HPDE6-E6E7 (cell line): ENCODE measurements around the gene GRIN3B.

ENCODE experiments used
- DNase-seq: peaks from one replicate; pipeline ENCODE4 v3.0.0; 2011; ENCODE audit warnings: missing footprints; ENCODE audit errors: extremely low spot score

Gene GRIN3B

GRCh38 chr19:991174-991931 lies 8.9 kb upstream of the GRIN3B start:
- DNase-seq: no peak

GRCh38 chr19:991932-992669 lies 8.1 kb upstream of the GRIN3B start:
- DNase-seq: no peak

DNA sequence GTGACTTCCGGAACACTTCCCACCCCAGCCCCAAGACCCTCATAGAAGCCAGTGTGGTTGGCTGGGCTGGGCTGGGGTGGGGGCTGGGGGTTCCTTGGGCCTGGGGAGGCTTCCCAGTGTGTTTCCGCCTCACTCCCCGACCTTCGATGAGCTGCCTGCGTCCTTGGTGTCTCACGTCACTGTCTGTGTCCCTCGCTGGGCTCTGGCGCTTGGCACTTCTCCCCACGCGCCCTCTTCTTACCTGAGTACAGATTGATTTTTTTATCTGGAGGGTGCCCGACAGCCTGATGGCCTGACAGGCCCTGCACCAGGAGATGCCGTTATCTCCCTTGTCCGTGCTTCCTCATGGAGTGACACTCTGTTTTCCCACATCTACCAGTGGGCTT lies 7.6 kb upstream of the GRIN3B start:
- no peak for DNase-seq

DNA sequence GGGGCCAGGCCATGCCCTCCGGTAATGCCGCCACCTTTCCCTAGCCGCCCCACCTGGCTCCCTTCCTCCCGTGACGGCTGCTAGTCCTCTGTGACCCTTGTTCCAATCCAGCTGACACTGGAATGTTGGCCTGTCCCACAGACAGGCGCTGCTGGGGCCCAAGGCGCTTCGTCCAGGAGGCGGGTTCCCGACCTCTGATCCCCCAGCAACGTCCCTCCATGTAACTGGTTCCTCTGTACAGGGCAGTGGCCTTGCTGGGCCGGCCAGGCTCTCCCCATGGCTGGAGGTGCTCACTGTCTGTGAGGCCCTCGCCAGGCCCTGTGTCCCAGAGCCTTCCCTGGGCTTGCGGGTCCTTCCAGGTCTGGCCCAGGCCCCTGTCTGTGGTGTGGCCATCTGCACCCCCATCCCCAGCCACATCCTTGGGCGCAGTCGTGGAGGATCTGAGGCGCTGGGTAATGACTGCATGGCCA lies 6.8 kb upstream of the GRIN3B start:
- no peak for DNase-seq

- DNase-seq: no peak
Measured at GRCh38 chr19:993831-994393, 6.3 kb upstream of the GRIN3B start.

- no peak for DNase-seq
Measured at GRCh38 chr19:994516-994915, 5.7 kb upstream of the GRIN3B start.

DNA sequence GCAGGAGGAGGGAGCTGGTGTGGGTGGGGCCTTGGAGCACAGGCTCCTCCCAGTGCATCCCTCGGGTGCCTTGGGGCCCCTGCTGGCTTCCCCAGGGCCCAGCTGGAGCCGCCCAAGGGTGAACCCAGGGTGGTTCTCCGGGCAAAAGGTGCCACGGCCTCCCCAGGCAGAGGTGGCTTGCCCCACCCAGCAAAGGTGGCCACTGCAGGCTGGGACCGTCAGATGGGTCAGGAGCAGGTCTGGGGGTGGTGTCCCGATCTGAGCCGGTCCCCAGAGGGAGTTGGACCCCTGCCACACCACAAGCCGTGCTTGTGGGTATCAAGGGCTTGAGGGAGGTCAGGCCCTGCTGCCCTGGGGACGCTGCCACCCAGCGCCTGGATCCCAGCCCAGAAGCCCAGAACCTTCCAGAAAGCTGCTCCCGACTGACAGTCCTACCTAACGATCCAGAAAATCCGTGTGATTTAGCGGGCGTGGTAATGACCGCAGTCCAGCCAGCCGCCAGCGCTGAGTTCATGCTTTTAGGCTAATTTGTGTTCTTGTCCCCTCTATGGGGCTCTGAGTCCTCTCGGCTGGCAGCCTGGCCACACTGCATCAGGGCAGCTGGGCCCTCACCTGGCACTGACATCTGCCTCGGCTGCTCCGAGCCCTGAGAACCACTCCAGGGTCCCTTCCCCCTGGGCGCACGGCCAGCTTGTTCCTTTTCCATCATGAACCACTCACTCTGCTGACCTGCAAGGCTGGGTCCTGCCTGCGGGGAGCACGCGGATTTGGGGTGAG lies 5.0 kb upstream of the GRIN3B start:
- no peak for DNase-seq

DNA sequence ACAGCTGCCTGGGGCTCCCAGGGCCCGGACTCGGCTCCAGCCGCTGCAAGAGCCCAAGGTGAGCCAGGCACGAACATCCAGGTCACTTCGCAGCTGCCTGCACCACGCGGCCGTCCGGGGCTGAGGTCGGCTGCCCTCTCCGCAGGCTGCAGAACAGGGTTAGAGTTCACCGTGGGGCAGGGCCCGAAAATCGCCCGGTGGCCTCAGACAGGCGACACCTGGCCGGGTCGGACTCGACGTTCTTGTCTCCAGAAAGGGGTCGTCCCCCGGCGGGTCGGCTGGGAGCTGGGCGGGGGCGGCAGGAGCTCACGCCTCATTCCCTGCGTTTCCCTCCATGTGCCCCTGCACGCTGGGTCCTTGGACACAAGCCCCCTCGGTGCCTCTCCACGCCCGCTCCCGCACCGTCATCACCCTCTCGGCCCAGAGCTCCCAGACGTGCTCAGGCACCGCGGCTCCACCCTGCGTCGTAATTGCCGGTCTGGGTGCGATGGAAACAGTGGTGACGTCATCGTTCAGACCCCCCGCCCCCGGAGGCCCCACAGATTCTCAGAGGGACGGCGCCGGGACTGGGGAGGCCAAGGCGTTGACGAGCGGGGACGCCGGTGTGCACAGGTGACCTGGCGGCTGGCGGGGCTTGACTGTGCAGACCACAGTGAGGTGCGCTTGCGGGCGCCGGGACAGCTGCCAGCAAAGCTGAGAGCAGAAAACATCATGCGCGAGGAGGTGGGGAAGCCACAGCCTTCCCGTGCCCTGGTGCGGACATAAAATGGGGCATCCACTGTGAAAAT lies 4.0 kb upstream of the GRIN3B start:
- no peak for DNase-seq

GRCh38 chr19:998064-998463 lies 2.2 kb upstream of the GRIN3B start:
- no peak for DNase-seq

DNA sequence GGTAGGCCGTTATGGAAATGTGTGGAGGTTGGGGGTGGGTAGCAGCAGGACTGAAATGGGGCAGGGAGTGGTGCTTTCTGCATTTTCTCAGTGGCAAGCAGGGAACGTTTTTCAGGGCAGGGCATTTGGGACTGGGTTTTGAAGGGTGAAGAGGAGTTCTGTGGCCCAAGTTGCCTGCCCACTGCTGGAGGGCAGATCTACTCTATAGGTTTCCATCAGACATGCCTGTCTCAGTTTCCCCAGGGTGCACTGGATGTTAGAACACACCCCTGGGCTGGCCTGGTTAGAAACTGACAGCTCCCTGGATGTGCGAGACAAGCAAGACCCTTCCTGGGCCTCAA lies 870 bp upstream of the GRIN3B start:
- no peak for DNase-seq

DNA sequence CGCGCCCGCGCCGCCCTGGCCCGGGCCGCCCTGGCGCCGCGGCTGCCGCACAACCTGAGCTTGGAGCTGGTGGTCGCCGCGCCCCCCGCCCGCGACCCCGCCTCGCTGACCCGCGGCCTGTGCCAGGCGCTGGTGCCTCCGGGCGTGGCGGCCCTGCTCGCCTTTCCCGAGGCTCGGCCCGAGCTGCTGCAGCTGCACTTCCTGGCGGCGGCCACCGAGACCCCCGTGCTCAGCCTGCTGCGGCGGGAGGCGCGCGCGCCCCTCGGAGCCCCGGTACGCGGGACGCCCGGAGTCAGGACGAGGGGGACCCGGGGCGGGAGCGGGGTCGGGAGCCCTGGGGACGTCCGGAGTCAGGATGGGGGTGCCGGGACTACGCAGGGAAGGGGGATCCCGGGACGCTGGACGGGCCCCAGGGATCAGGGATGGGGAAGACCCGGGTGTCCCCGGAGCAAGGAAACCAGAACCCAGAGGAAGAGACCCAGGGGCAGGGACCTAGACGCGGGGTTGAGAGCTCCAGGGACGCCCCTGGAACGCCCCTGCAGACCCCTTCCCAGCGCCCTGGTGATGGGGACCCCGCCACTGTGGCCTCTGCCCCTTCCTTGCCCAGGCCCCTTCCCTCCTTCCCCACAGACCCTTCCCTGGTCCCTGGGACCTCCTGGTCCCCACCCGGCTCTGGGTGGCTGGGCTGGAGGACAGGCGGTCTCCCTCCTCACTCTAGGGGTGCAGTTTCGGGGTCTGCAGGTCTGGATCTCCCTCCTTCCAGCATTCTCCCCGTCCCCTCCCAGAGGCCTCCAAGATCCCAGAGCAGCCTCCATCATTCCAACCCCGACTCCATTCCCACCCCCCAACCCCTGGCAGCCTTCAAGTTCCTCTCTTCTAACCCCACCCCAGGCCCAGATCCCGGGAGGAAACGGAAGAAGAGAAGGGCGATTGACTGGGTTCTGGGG lies 645 bp downstream of the GRIN3B start:
- no peak for DNase-seq

- no peak for DNase-seq
Measured at GRCh38 chr19:1001538-1002166, 1.4 kb downstream of the GRIN3B start.

GRCh38 chr19:1002600-1002999 lies 2.4 kb downstream of the GRIN3B start:
- no peak for DNase-seq

- no peak for DNase-seq
Measured at GRCh38 chr19:1003283-1003682, 3.1 kb downstream of the GRIN3B start.

DNA sequence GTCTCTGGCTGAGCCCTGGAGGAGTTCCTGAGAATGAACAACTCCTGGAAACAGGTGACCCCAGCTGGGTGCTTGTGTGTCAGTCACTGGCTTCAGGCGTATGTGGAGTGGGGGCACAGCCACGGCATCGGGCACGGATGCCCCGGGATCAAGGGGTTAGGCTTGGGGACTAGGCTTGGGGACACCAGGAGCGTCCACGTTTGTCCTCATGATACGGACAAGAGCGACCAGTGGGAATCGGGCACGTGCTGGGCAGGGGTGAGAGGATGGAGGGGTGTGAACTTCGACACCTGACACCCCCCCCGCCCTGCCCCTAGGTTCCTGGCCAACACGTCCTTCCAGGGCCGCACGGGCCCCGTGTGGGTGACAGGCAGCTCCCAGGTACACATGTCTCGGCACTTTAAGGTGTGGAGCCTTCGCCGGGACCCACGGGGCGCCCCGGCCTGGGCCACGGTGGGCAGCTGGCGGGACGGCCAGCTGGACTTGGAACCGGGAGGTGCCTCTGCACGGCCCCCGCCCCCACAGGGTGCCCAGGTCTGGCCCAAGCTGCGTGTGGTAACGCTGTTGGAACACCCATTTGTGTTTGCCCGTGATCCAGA lies 4.1 kb downstream of the GRIN3B start:
- no peak for DNase-seq

DNA sequence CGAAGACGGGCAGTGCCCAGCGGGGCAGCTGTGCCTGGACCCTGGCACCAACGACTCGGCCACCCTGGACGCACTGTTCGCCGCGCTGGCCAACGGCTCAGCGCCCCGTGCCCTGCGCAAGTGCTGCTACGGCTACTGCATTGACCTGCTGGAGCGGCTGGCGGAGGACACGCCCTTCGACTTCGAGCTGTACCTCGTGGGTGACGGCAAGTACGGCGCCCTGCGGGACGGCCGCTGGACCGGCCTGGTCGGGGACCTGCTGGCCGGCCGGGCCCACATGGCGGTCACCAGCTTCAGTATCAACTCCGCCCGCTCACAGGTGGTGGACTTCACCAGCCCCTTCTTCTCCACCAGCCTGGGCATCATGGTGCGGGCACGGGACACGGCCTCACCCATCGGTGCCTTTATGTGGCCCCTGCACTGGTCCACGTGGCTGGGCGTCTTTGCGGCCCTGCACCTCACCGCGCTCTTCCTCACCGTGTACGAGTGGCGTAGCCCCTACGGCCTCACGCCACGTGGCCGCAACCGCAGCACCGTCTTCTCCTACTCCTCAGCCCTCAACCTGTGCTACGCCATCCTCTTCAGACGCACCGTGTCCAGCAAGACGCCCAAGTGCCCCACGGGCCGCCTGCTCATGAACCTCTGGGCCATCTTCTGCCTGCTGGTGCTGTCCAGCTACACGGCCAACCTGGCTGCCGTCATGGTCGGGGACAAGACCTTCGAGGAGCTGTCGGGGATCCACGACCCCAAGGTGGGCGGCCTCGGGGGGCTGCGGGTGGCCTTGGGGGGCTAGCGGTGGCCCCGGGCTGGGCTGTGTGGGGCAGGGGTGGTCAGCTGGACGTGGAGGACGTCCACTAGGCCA lies 4.8 kb downstream of the GRIN3B start:
- DNase-seq: no peak

GRCh38 chr19:1006711-1007398 lies 6.6 kb downstream of the GRIN3B start:
- no peak for DNase-seq
